Right atrium auricular region (tissue), 2 donors: ENCODE measurements around the gene WIPI1. TPM values are rescaled to one million over a fixed set of nuclear protein-coding genes. Genes with fewer than 3 reads are reported as not detected.

Source experiments
- DNase-seq: peaks from one replicate; pipeline ENCODE4 v3.0.0-alpha.2; 2019; ENCODE audit warnings: low spot score
- H3K27ac ChIP-seq, 2 donors: fragments of 200-600 bp; sonication (generic); 1 replicate in 1 of 2; 2 replicates in 1 of 2; pipeline ENCODE4 v1.5.1; 2016 to 2019
- H3K27me3 ChIP-seq, 2 donors: fragments of 200-600 bp; sonication (generic); one replicate each; pipeline versions ENCODE4 v1.5.1 to v1.6.0; 2017 to 2019
- H3K36me3 ChIP-seq: fragments of 200-600 bp; sonication (generic); one replicate; pipeline ENCODE4 v1.5.1; 2016
- H3K4me1 ChIP-seq, 2 donors: fragments of 200-600 bp; sonication (generic); one replicate each; pipeline versions ENCODE4 v1.5.1 to v1.6.0; 2017 to 2019
- H3K4me3 ChIP-seq, 2 donors: fragments of 200-600 bp; sonication (generic); 1 replicate in 1 of 2; 2 replicates in 1 of 2; pipeline ENCODE4 v1.5.1; 2017 to 2019; ENCODE audit warnings: mild to moderate bottlenecking in 1 of 2, moderate library complexity in 1 of 2
- H3K9me3 ChIP-seq, 2 donors: fragments of 200-600 bp; sonication (generic); one replicate each; pipeline ENCODE4 v1.5.1; 2019
- CTCF ChIP-seq, 2 donors: fragments of 200-600 bp; sonication (generic); IDR thresholded peaks; one replicate each; pipeline ENCODE4 v1.5.1; 2019; ENCODE audit warnings: antibody characterized with exemption in 2 of 2
- total RNA-seq, 2 donors: library from RNA; depleted of rRNA; stranded (reverse); fragments of >200 nt; gene quantifications; one replicate each; pipeline ENCODE4 v1.1.0, GENCODE V29; 2016

WIPI1 gene
- total RNA-seq, 2 donors from 2014 or later: 50.3 to 76.2 TPM

GRCh38 chr17:68441070-68441770 is 16.1 kb downstream of the WIPI1 start:
- H3K27me3 ChIP-seq: no peaks in the 10 kb centered on the region
- H3K36me3 ChIP-seq: peaks cover 39% of the 10 kb centered on the region
- peaks cover 0 to 63% of the 10 kb centered on the region in 2 donors for H3K4me1 ChIP-seq
- no peaks in the 10 kb centered on the region for H3K9me3 ChIP-seq
- TF ChIP-seq CTCF (IDR thresholded peaks at IDR 0.05): no peak
- DNase-seq: no peak
- peak overlapping the region; percentile 40 to 78 for H3K27ac ChIP-seq
- no peak overlapping the region for H3K4me3 ChIP-seq

GRCh38 chr17:68440526-68440925 is 16.8 kb downstream of the WIPI1 start:
- DNase-seq: no peak
- H3K9me3 ChIP-seq: no peaks in the 10 kb centered on the region
- no peaks in the 10 kb centered on the region for H3K27me3 ChIP-seq
- peaks cover 0 to 70% of the 10 kb centered on the region in 2 donors for H3K4me1 ChIP-seq
- H3K36me3 ChIP-seq: peaks cover 39% of the 10 kb centered on the region
- no peak for TF ChIP-seq CTCF (IDR thresholded peaks at IDR 0.05)
- H3K4me3 ChIP-seq: no peak overlapping the region
- peak overlapping the region; percentile 40 to 78 for H3K27ac ChIP-seq

GRCh38 chr17:68439656-68440290 is 17.5 kb downstream of the WIPI1 start:
- TF ChIP-seq CTCF (IDR thresholded peaks at IDR 0.05): no peak
- Histone ChIP-seq H3K27ac (peak overlapping the region; percentile 40 to 78), H3K4me3 (no peak overlapping the region), H3K9me3 (no peaks in the 10 kb centered on the region), H3K4me1 (peaks cover 0 to 71% of the 10 kb centered on the region in 2 donors), H3K36me3 (peaks cover 40% of the 10 kb centered on the region), H3K27me3 (no peaks in the 10 kb centered on the region)
- DNase-seq: no peak

- Histone ChIP-seq H3K4me3 (no peak overlapping the region), H3K27me3 (no peaks in the 10 kb centered on the region), H3K9me3 (no peaks in the 10 kb centered on the region), H3K36me3 (peaks cover 45% of the 10 kb centered on the region), H3K27ac (peak overlapping the region; percentile 74 to 78), H3K4me1 (peaks cover 0 to 68% of the 10 kb centered on the region in 2 donors)
- DNase-seq: no peak
- TF ChIP-seq CTCF (IDR thresholded peaks at IDR 0.05): no peak
Observed at GRCh38 chr17:68437979-68438822, 19.1 kb downstream of the WIPI1 start.

GRCh38 chr17:68435876-68436842 is 21.1 kb downstream of the WIPI1 start:
- Histone ChIP-seq H3K27ac (peak overlapping the region; percentile 74 to 78), H3K4me1 (peaks cover 0 to 58% of the 10 kb centered on the region in 2 donors), H3K4me3 (no peak overlapping the region), H3K9me3 (no peaks in the 10 kb centered on the region), H3K36me3 (peaks cover 57% of the 10 kb centered on the region), H3K27me3 (no peaks in the 10 kb centered on the region)
- DNase-seq: peak; percentile 88
- TF ChIP-seq CTCF (IDR thresholded peaks at IDR 0.05): peak; percentile 80 to 92
